Uterine smooth muscle cell (primary cell): ENCODE data around the gene ANKMY2. TPM values are rescaled to one million over a fixed set of nuclear protein-coding genes. Genes with fewer than 3 reads are reported as not detected.

Experiments used
- total RNA-seq: library from RNA; depleted of rRNA; stranded (reverse); fragments of >200 nt; gene quantifications from 2 replicates; pipeline ENCODE4 v1.2.3, GENCODE V29; 2014

ANKMY2 gene
- total RNA-seq: 33.9 and 39.0 TPM in 2 replicates

DNA sequence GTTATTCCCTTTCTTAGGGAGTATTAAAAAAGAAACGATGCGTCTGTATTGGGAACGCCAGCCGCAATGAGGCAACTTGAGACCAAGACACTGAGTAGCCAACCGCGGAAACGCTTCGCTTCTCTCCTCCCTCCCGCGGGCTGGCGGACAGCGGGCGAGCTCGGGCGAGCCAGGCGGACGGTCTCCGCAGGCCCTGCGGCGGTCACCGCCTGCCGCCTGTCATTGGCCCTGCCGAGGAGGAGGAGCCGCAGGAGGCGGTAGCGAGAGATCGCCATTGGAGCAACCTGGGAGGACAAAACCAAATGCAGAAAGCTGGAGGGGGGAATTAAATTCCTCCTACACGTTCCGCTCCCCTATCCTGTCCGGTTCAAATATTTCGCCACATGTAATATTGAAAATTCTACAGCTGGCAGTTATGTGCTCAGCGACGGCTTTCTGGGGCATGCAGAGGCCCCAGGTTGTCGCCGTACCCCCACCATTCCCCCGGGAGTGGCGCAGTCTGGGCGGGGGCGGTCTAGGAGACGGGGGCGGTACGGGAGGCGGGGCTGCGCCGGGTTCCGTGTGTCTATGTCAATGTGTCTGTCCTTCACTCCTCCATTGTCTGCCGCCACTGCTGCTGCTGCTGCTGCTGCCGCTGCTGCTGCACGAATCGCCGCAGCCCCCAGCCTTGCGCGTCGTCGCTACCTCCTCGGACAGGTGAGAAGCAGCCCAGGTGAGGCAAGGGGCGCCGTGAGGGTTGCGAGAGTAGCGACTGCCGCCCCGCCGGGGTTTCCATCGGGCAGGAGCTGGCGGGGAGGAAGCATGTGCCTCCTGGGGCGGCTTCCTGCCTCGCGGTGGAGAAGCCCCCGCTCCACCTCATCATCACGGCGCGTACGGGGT lies at the start of gene ANKMY2, which contains the start of gene BZW2:
Gene ANKMY2 (minus strand): TSS at position 162 of the 879 bp plus-strand sequence. CDS start 181 bp downstream, outside the sequence.
Gene BZW2 (plus strand): TSS at position 589 of the 879 bp plus-strand sequence. CDS start 19,263 bp downstream, outside the sequence.

Other genes starting within 250 kb of the ANKMY2 start
- gene CRPPA, start 224.2 kb downstream of the ANKMY2 start, total RNA-seq: 1.2 and 1.3 TPM in 2 replicates
- not detected in 2 replicates for gene SOSTDC1, start 180.0 kb downstream of the ANKMY2 start, total RNA-seq
- not detected in 2 replicates for gene LRRC72, start 118.9 kb downstream of the ANKMY2 start, total RNA-seq
- gene BZW2, start 427 bp upstream of the ANKMY2 start, total RNA-seq: 65.5 and 102 TPM in 2 replicates
- gene TSPAN13, start 108.0 kb upstream of the ANKMY2 start, total RNA-seq: 7.6 and 9.7 TPM in 2 replicates
- under 0.01 TPM in 1 of 2 replicates, not detected in the other for gene AGR2, start 159.2 kb upstream of the ANKMY2 start, total RNA-seq
- gene AGR3, start 236.2 kb upstream of the ANKMY2 start, total RNA-seq: not detected in 2 replicates